Left renal pelvis (tissue), 4 donors: Measurements from ENCODE around the gene THY1. TPM values are rescaled to one million over a fixed set of nuclear protein-coding genes. Genes with fewer than 3 reads are reported as not detected.
"Not testable (repeated sequence)": the region's sequence is repeated elsewhere in the genome, so short reads cannot be mapped to it uniquely, and the experiment has no call there.

Experiments
- DNase-seq, 4 donors: peaks; one replicate each; pipeline ENCODE4 v3.0.0-alpha.2; 2013; ENCODE audit warnings: low read depth in 4 of 4, low spot score in 3 of 4
- polyA plus RNA-seq, 4 donors: library from polyadenylated mRNA; unstranded; fragments of 120-200 nt; gene quantifications; one replicate each; pipeline ENCODE4 v1.2.1, GENCODE V29; 2013; ENCODE audit not compliant: insufficient read length in 4 of 4

THY1 gene
- polyA plus RNA-seq, 4 donors, result 79.8 to 137 (median 91.0) TPM

GRCh38 chr11:119446434-119446833 lies 23.5 kb upstream of the THY1 start:
- DNase-seq, result no peak

GRCh38 chr11:119445850-119446249 lies 22.9 kb upstream of the THY1 start:
- DNase-seq, result no peak

GRCh38 chr11:119445379-119445778 lies 22.4 kb upstream of the THY1 start:
- no peak for DNase-seq

- no peak for DNase-seq
Observed at GRCh38 chr11:119441898-119442243, 18.9 kb upstream of the THY1 start.

- no peak for DNase-seq
Observed at GRCh38 chr11:119438599-119438998, 15.6 kb upstream of the THY1 start.

DNA sequence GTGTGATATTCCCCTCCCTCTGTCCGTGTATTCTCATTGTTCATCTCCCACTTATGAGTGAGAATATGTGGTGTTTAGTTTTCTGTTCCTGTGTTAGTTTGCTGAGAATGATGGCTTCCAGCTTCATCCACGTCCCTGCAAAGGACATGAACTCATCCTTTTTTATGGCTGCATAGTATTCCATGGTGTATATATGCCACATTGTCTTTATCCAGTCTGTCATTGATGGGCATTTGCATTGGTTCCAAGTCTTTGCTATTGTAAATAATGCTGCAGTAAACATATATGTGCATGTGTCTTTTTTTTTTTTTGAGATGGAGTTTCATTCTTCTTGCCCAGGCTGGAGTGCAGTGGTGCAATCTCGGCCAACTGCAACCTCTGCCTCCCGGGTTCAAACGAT lies 14.5 kb upstream of the THY1 start:
- DNase-seq, result not testable (repeated sequence)

GRCh38 chr11:119436711-119437110 lies 13.7 kb upstream of the THY1 start:
- no peak for DNase-seq

DNA sequence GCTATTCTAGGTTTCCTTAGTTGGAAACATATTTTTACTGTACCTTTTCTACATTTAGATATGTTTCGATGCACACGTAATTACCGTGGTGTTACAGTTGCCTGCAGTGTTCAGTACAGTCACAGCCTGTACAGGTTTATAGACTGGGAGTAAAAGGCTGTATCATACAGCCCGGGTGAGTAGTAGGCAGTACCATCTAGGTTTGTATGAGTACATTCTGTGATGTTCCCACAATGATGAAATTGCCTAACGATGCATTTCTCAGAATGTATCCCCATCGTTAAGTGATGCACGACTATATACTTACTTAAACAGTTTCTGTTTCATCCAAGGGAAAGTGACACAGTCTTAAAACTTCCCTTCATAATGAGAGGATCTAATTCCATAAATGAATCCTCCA lies 13.1 kb upstream of the THY1 start:
- DNase-seq, result no peak

DNA sequence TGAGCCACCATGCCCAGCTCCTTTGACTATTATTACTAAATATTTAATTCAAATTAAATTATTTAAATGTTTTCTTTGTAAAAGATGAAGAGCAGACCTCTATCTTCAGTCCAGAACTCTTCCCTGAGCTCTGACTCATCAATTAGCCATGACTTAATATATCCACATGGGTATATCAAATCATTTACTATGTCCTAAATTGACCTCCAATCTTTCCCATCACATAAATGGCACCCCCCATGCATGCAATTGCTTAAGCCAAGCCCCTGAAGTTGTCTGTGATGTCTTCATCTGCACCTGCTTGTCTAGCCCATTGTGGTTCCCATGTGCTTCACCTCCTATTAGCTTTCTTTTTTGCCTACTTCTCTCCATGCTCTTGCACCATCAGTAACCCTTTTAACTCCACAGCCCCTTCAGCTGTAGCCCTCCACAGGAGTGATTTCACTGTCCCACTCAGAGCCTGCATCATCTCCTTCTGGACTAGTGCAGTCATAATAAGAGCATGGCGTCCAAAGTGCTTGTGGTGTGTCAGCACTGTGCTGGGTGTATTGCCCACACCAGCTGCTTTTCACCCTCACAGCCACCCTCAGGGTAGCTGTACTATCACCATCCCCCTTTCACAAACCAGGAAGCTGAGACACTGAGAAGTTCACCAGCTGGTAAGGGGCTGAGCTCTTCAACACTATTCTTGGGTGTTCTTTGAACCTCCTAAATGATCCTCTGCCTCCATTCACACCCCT lies 11.8 kb upstream of the THY1 start:
- no peak for DNase-seq

DNA sequence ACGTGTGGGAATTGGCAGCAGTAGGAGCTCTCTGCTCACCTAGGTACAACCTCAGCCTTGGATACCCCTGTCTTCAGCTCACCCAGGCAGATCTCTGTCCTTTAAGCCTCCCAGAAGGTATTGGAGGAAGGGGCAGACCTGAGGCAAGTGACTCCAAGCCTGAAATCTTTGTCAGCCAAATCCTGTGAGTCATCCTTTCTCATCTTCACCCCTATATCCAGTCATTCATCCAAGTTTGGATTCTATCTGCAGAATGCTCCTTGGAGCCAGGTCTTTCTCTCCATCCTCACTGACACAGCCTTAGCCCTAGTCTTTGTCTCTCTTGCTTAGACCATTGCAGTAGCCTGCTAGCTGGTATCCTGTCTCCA lies 10.4 kb upstream of the THY1 start:
- DNase-seq, result no peak

GRCh38 chr11:119432484-119433357 lies 9.7 kb upstream of the THY1 start:
- DNase-seq, result no peak

DNA sequence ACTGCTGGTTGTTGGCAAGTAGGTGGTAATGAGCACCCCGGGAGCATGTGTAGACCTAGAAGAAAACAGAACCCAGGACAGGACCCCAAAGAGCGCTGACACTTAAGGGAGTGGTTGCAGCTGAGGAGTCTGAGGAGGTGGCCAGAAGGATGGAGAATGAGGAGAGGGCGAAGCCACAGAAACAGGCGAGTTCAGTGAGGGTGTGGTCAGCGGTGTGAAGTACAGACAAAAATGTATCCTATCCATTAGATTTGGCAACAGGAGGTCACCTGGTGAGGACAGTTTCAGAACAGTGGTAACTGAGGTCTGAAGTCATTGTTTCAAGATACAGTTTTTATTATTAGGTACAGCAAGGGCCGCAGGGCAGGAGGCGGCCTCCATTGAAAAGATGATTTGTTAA lies 8.6 kb upstream of the THY1 start:
- no peak for DNase-seq

DNA sequence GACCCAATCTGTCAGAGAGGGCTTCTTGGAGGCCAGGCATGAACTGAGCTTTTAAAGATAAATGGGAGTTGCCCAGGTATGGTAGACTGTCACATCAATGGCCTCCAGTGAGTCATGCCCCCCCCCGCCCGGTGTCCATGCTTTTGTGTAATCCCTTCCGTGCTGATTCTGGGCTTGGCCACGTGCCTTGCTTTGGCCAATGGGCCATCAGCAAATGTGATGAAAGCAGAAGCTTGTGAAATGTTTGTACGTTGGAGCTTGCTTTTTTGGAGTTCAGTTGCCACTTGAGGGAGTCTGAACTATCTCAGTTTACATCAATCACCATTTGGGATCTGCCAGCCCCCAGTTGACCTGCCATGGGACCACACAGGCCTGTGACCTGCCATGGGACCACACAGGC lies 4.3 kb upstream of the THY1 start:
- DNase-seq, result no peak

DNA sequence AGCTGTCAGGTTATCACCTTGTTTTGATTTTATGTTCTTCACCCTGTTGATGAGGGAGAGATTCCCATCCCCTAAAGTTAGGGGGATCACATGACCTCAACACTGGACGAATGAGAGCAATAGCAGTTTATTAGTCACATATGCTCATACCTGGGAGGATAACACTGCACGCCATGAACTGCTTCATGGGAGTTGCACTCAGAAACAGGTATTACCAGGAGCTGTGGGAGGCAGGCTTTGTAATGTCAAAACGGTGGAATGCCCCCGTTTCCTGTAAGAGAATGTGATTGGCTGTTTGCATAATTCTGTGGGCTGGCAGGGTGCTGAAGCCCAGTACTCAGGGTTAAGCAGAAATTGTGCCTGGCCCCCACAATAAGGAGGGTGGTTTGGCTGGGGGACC lies 3.2 kb upstream of the THY1 start:
- DNase-seq, result no peak

DNA sequence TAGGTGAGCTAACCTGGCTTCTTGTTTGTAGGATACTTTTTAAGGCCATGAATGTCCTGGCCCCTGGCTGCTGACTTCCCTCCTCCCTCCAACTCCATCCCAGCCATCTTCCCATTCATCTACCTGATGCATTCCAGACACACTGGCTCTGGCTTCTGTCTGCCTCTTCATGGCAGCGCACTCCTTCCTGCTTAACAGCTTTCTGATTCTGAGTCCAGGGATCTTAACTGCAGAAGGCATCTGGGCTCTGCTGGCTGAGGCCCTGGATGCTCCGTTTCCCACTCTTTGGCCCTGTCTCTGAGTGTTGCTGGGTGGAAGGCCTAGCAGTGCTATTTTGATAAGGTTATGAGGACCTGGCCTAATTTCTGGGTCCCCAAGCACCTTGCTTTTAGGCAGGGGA lies 1.8 kb upstream of the THY1 start:
- DNase-seq, result no peak

DNA sequence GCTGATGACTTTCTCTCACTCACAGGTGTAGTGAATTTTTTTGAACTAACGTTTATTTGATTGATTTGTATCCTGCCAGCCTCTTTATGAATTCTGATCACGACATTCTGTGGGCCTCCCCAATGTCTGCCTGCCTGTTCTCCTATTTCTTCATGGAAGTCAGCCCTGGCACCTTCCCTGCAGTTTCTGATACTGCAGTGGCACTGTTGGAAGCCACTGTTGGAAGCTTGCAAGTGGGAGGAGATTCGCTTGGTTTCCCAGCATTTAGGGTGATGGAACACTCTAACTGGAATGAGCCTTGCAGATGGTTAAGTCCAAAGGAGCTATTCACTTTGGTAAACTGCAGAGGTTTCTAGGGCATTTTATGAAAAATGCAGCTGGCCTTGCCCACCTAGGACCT lies 1.3 kb upstream of the THY1 start:
- DNase-seq, result no peak

- no peak for DNase-seq
Observed at GRCh38 chr11:119423509-119424254, 710 bp upstream of the THY1 start.

DNA sequence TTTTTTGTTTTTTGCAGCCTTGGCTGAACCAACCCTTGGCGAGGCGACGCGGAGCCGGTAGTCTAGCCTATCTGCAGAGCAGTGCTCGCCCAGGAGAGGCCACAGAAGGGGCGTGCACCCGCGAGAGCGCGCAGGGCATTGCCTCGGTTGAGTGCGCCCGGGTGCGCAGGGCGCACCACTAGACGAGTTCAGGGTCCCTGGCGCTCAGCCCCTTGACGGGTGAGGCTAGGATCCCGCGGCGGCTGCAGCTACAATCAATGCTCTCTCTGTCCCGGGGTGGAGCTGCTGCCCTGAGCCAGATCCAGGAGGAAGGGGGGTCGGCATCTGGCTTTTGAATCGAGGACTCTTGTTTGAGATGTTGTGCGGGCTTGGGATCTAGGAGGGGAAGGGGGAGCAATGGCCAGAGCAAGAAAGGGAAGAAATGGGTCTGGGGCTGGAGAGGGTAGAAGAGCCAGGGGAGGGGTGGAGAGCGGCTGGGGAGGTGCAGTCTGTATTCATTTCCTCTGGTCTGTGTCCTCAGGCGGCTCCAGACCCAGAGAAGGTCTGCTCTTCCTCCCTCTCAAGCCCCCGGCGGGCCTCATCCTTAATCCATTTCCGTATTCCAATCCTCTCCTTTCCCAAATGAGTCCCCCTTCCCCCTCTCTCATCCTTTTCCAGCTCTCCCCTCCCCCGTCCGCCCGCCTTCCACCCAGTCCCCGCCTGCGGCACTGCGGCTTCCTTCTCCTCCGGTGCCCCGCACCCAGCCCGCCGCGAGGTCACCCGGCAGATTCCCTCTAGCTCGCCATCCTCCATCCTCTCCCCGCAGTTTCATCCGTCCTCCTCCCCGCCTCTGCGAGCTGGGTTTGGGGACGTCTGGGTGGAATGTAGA lies 797 bp downstream of the THY1 start:
- no peak for DNase-seq

GRCh38 chr11:119421351-119421750 lies 1.6 kb downstream of the THY1 start:
- no peak for DNase-seq

GRCh38 chr11:119420631-119421030 lies 2.3 kb downstream of the THY1 start:
- no peak for DNase-seq
